Amniotic stem cell (primary cell): ENCODE data around the gene SLC6A8.

ENCODE experiments used
- DNase-seq: peaks from one replicate; lab custom pipeline; 2025; lab: John Stamatoyannopoulos, UW

The SLC6A8 gene

DNA sequence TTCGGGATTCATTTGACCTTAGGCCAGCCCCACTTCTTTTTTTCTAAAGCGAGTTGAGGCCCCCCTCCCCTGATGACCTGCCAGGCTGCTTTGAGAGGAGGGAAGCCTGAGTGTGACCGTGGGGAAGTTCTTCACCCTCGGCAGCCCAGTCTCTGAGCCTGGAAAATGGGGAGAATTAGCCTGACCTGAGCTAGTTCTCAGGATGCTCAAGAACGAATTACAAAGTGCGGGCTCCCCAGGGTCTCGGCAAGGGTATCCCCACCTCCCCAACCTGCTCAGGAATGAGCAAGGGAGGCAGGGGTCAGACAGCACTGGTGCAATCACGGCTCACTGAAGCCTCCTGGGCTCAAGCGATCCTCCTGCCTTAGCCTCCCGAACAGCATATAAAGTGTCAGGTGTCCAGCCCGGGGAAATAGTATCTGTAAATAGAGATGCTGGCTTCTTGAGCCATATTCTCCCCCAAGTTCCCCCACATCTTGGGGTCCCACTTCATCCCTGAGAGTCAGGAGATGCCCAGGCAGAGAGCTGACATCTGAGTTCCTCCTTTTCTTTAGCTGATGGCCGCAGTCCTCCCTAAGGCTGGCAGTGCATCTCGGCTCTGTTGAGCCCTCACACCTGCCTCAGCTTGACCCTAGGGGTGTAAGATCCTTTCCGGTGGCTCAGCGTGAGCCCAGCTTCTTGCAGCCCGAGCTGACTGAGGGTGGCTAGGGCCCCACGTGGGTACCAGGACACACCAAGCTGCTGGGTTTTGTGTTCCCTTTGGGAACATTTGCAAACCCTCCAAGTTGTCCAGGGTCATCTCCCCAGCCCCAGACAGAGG, 39.2 kb upstream of the SLC6A8 start:
- DNase-seq: no peak

DNA sequence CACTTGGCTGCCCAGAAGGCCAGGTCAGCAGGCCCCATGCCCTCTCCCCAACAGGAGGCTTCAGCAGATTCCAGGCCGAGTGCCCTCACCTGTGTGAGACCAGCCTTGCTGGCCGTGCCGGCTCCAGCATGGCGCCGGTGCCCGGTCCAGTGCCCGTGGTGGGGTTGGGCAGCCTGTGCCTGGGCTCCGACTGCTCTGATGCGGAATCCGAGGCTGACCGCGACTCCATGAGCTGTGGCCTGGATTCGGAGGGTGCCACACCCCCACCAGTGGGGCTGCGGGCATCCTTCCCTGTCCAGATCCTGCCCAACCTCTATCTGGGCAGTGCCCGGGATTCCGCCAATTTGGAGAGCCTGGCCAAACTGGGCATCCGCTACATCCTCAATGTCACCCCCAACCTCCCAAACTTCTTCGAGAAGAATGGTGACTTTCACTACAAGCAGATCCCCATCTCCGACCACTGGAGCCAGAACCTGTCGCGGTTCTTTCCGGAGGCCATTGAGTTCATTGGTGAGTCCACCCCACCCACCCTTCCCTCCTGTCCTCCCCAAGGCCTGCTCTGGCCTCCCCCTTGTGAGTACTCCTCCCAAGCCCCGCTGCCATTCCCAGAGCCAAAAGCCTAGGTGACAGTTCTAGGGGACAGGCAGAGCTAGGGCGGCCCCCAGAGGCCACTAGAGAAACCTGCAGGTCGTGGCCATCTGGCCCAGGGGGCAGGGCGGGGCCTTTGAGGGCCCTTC, 38.4 kb upstream of the SLC6A8 start:
- DNase-seq: no peak

DNA sequence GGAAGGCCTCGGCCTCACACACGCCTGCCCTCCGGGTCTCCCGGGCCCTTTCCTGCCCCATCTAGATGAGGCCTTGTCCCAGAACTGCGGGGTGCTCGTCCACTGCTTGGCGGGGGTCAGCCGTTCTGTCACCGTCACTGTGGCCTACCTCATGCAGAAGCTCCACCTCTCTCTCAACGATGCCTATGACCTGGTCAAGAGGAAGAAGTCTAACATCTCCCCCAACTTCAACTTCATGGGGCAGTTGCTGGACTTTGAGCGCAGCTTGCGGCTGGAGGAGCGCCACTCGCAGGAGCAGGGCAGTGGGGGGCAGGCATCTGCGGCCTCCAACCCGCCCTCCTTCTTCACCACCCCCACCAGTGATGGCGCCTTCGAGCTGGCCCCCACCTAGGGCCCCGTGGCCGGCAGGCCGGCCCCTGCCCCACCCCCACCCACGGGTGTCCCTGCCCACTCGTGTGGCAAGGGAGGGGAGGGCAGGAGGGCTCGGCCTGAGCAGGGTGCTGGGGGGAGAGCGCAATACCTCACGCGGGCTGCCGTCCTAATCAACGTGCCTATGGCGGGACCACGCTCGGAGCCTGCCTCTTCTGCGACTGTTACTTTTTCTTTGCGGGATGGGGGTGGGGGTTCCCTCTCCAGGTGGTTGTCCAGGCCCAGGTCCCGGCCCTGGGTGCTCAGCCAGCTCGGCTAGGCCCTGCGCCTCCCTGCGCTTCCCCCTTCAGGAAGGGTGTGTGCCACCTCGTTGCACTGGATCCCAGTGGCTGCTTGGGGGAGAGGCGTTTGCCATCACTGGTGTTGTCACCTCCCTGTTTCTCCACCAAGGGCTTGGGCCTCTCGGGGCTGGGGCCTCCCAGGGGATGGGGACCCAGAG, 37.6 kb upstream of the SLC6A8 start:
- DNase-seq: no peak

DNA sequence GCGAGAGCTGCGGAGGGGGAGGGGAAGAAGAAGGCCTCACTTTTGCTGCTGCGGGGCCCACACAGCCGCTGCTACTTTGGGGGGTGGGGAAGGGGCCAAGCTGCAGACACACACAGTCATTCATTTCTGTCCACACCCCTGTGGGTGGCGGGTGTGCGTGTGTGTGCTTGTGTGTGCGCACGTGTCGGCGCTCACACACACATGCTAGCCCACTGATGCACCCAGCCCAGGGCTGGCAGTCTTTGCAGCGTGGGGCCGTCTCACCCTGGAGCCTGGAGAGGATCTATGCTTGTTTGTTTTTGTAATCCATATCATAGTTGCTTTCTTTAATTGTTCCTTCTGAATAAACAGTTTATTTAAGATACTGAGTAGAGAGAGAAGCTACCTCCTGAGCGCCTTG, 36.8 kb upstream of the SLC6A8 start:
- no peak for DNase-seq

DNA sequence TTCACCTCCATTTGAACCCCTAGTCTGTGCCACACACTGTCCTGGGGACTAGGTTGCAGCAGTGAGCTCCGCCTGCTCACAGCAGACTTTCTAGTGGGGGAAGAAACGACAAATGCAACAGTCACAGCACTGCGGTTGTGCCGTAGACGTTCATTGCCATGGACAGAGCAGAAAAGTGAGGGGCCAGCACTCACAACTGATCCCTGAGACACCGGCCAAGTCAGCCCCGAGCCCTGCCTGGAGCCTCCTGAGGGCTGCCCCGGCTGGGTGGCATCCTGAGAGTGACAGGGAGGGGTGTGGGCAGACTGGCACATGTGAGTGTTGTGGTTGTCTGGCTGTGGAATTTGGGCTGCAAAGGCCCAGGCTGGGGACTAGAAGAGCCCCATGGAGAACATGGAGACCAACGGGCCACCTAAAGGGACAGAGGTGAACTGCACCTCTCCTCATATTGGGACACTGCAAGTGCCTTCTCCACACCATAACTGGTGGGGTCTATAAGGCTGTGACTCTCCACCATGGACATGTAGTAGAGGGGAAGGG, 36.1 kb upstream of the SLC6A8 start:
- DNase-seq: no peak

DNA sequence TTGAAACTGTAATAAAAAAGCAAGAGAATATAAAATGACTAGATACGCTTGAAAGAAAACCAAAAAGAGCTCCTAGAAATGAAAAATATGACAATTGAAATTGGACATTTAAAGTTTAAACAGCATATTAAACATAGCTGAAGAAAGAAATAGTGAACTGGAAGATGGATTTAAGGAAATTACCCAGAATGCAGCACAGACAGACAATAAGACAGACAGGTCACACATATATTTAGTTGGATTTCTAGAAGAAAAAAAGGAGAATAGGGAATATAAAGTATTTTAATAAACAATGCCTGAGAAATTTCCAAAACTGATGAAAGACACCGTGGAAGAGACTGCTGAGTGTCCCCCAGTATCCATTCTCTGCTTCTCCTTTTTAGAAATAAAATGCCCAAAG, 34.2 kb upstream of the SLC6A8 start:
- DNase-seq: no peak

DNA sequence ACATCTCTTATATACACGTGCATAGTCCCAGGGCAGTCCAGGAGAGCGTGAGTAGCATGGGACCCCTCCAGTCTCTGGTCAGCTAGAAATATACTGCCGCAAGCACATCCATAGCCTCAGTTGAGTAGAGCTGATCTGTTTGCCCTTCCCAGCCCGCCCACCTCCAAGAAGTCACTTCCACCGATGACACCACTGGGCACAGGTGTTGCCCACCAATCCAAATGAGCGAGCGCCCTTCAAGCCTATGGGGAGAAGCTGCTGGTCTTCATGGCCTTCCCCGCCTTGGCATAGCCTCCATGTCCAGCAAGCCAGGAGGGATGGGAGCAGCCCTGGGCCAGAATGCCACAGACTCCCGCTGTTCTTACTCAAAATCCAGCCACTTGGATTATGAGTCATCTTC, 30.6 kb upstream of the SLC6A8 start:
- DNase-seq: no peak

DNA sequence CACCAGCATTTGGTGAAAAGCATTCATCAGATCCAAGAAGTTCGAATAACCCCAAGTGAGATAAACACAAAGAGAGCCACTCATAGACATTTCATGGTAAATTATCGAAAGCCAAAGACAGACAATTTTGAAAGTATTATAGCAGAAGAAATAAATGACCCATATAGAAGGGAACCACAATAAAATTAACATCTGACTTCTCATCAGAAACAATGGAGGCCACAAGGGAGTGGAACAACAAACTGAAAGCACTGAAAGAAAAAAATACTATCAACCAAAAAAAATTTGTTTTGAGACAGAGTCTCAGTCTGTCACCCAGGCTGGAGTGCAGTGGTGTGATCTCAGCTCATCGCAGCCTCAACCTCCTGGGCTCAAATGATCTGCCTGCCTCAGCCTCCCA, 28.5 kb upstream of the SLC6A8 start:
- no peak for DNase-seq

DNA sequence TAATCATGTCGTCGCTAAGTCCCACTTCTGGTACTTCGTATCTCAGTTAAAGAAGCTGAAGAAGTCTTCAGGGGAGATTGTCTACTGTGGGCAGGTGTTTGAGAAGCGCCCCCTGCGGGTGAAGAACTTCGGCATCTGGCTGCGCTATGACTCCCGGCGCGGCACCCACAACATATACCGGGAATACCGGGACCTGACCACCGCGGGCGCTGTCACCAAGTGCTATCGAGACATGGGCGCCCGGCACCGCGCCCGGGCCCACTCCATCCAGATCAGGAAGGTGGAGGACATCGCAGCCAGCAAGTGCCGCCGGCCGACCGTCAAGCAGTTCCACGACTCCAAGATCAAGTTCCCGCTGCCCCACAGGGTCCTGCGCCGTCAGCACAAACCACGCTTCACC, 25.5 kb upstream of the SLC6A8 start:
- no peak for DNase-seq

DNA sequence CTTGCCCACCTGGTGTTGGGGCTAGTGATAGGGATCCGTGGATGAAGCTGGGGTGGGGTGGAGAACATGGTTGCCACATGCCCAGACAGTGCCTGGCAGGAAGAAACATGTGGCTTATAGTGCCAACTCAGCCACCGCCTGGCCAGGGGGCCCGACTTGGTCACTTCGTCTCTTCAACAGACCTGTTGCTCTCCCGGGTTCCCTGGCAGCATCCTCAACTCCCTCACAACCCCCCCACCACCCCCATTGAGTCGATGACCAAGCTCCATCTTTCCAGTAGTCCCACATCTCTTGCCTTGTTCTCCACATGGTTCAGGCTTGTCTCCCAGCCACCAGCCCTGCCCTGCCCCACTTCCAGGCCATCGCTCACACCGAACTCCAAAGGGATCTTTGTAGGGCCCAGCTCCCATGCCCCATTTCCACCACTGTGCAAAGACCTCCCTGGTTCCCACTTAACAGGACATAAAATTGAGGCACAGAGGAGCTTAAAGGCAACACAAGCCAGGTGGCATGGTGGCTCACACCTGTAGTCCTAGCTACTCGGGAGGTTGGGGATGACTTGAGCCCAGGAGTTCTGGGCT, 21.9 kb upstream of the SLC6A8 start:
- no peak for DNase-seq

DNA sequence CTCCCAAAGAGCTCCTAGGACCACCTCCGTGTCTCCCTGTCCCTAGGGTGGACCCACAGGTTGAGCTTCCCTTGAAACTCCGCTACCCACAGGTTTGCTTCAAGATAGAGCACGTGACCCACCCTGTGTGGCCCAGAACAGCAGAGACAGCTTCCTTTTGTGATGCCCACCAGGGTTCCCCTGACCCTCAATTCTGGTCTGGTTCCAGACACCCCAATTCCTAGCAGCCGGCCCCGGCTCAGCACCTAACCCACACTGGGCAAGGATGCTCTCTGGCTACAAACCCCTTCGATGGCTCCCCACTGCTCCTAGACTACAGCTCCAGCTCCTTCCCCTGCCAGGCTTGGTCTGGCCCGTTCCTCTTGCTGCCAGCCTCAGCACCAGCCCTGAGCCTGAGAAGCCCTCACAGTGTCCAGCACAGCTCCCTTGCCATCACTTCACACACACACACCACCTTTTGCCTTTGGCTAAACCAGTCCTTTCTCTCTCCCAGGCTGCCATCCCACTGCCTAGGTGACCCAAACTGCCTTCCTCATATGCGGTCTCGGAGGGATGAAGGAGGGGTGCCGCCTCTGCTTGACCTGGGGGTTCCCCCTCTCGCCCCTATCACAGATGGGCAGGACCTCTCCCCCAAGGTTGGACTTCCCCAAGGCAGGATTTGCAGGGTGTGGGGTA, 20.3 kb upstream of the SLC6A8 start:
- no peak for DNase-seq

DNA sequence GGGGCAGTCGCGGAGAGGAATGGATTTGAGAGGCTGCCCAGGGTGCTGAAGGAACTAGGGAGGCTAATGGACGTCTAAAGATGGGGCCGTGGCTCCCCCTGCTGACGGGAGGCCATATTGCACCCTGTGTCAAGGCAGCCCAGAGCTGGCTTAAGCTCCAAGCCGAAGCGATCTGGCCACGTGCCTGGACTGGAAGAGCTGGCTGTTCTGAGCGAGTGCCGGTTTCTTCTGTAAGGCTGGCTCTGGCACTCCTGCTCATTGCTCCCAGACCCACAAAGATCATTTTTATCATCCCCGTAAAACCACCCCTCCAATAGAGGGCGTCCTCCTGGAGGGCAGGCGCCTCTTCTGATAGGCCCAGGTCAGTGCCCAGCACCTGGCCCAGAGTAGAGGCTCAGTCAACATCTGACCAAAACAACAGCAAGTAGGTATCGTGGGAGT, 19.8 kb upstream of the SLC6A8 start:
- peak; percentile 3 for DNase-seq

DNA sequence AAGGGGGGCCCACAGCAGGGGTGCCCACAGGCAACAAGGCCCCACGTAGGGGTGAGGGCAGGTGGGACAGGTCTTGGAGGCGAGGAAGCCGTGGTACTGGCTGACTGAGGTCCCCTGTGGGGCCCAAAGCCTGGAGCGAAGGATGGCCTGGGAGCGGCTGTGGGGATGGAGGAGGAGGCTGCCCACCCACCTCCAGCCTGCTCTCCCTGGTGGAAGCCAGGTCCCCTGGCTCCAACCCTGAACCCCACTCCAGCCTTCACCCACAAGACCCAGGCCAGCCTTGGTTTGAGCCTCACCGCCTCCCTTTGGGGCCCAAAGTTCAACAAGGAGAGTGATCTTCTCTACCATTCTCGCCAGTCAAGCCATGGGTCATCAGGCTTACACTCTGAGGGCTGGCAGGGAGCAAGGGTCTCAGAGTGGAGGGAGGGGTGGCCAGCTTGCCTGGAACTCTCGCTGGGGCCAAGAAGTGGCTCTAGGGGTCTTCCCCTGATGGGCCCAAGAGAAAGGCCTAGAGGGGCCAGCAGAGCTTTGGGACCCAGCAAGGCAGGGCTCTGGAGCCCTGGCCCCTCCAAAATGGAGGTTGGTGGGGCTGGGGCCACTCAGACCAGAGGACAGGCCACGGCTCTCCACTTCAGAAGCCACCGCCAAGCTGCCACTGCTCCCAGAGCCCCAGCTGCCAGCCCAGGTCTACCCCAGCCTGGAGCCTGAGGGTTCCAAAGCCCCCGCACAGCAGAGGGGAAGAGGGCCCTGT, 19.1 kb upstream of the SLC6A8 start:
- no peak for DNase-seq

DNA sequence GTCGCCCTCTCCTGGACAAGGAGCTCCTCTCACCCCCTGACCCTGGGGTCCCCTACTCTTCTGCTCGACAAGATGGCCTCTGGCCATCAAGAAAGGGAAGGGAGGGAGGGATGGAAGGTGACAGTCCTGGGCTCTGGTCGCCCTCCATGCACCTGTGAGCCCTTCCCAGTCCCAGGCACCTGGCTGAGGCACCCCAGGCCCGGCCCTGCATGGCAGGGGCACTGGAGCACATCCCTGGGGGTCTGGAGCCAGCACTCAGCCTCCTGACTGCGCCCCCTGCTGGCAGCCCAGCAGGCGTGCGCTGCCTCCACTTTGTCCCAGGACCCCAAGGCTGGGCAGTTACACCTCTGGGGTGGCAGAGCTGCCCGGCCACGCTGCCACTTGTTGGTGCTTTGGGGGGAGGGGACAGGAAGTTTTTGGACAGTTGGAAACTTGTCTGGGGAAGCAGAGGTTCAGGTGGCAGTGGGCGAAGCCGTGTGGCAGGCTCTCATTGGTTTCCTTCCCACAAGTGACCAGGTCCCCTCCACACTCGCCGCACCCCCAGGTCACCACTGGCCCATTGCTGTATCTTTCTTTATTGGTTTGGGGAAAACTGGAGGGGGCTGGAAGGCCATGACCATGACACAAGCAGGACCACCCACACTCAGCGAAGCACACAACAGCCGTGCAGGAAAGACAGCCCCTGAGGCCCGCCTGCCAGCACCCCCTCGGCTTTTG, 18.4 kb upstream of the SLC6A8 start:
- no peak for DNase-seq

DNA sequence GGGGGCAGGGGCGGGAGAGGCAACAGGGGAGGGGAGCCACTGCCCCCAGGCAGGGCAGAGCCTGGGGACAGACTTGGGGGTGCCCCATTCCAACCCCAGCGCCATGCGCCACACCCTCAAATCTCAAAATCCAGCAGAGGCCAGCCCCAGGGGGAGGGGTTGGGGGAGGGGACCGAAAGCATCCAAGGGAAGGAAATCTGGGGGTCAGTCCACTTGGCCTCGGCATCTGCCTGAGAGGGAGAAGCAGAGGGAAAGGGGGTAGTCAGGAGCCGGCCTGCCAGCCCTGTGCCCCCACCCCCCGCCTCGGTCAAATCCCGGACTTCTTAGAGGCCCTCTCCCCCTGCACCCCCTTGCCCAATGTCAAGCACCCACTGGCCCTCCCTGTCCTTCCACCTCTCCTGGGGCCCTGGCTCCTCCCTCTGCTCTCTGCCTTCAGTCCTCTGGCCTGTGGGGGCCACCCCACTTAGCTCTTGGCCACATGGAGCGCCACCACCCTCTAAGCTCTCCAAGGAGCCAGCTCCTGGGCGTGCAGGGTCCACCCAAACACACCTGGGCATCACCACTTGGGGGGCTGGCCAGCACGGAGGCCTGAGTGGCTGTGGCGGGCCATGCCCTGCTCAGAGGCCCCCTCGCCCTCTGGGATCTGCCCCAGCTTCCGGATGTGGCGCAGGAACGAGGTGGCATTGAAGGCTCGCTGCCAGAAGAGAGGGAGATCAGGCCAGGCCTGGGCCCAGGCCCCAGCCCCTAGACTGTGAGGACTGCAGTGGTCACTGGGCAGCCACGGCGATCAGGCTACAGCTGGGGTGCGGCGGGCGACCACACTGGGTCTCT, 17.6 kb upstream of the SLC6A8 start:
- DNase-seq: no peak

DNA sequence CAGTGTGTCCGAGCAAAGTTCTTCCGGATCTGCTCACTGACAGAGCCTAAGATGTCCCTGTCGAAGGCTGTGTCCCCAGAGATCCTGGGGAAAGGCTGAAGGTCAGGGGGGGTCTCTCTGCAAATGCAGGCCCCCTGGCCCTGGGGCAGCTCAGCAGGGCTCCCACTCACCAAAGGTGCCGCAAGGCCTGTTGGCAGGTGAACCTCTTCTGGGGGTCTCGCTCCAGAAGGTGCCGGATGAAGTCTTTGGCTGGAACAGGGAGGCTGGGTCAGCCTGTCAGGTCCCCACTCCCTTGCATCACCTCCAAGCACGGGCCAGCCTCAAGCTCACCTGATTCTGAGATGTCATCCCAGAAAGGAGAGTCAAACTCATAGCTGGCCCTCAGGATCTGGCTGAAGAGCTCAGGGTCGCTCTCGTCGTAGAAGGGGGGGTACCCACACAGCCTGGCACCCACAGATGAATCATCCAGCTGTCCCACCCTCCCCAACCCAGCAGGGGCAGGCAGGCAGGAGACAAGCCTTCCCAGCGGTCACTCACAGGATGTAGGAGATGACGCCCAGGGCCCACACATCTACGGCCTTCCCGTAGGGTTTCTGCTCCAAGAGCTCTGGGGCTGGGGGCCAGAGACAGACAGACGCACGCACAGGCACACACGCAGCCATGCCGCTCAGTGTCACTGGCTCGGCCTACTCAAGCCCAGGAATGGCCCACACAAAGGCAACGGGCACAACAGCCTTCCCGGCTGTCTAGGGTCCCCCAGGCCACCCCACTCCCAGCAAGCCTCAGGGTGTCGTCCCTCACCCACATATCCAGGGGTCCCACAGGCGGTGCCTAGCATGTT, 16.8 kb upstream of the SLC6A8 start:
- no peak for DNase-seq

DNA sequence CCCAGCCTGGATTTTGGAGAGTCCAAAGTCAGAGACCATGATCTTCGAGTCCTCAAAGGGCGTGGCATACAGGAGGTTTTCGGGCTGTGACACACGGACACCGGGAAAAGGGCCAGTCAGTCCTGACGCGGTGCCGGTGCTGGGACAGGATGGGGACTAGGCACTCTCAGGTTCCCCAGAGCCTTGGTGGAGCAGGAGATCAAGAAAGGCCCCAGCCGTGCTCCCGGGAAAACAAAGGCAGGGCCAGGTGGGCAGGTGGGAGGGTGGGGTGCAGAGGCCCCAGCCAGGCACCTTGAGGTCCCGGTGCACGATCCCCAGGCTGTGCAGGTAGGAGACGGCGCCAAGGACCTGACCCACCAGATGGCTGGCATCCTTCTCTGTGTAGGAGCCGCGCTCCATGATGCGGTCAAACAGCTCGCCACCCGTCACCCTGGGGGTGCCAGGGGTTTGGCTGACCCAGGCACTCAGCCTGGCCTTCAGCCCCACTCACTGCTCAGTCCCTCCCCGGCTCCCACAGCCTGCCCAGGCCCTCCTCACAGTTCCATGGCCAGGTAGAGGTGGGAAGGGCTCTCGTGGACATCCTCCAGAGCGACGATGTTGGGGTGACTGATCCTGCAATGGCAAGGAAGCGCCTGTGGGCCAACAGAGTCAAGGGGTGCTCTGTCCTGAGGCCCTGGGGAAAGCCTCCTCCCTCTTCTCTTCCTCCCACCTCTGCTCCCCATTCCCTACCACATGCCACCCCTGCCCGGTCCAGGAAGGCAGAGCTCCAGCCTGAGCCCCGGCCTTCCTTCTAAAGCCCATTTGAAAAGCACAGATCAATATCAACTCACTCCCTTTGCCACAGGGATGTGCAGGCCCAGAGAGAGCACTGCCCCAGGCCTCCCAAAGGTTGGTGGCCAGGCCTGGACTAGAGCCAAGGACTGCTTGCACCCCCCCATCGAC, 15.9 kb upstream of the SLC6A8 start:
- DNase-seq: no peak
